Measurements from ENCODE around the gene BCL2L2. TPM values are rescaled to one million over a fixed set of nuclear protein-coding genes. Genes with fewer than 3 reads are reported as not detected.

Gene BCL2L2
- total and polyA plus RNA-seq, 2 of the 8 experiments (the other 6 are each of a cell fraction or from before 2014, with no cell fraction given): 9.3 to 13.8 TPM

GRCh38 chr14:23296012-23296777, 10.4 kb upstream of the BCL2L2 start (continued):
- no peak for TF ChIP-seq RAD21 (IDR thresholded peaks at IDR 0.05 in 1 of 2, conservative IDR thresholded peaks at IDR 0.05 in 1 of 2; ENCODE audit: low read depth in 2 of 2, low read length in 2 of 2)
- no peak for TF ChIP-seq HDAC6 (IDR thresholded peaks at IDR 0.05; ENCODE audit: low read depth, low read length)

Data from H1 (cell line).